HK-2 (cell line): Measurements from ENCODE around the gene ZNF584.
"Not testable (repeated sequence)": the region's sequence is repeated elsewhere in the genome, so short reads cannot be mapped to it uniquely, and the experiment has no call there.

Experiments used
- DNase-seq: peaks from one replicate; pipeline ENCODE4 v3.0.0-alpha.2; 2018; ENCODE audit not compliant: unreplicated experiment

ZNF584 gene

DNA sequence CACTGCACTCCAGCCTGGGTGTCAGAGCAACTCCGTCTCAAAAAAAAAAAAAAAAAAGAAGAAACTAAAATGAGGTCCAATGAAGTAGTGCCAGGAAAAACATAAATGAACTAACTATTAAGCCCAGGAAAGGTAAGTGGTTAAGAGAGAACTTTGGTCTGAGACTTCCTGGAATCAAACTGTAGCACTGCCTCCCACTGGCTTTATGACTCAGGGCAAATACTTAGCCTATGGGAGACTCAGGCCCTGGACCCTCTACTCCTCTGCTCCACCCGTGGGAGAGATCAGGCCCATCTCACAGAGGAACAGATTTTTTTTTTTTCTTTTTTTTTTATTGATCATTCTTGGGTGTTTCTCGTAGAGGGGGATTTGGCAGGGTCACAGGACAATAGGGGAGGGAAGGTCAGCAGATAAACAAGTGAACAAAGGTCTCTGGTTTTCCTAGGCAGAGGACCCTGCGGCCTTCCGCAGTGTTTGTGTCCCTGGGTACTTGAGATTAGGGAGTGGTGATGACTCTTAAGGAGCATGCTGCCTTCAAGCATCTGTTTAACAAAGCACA lies 4.5 kb upstream of the ZNF584 start:
- not testable (repeated sequence) for DNase-seq

GRCh38 chr19:58406818-58407657 lies 1.4 kb upstream of the ZNF584 start:
- no peak for DNase-seq

DNA sequence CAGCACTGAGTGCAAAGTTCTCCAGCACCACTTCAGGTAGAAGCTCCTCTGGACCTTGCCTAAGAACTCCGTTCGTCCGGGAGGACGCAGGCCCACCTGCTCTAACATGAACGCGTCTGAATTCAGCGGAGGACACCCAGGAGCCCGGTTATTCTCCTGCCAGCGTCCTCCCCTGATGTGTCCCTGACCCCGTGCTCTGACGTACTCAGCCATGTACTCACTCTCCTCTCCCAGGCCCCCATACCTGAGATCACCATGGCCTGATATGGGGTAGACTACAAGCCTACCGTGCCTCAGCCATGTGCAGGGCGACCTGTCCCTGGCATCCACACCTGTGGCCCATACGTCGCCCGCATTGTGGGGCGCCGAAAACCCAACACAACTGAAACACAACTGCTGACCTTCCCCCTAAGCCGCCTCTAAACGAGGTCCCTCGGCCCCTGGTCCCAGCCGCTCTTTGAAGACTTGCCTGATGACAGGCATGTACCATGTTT lies 744 bp upstream of the ZNF584 start:
- DNase-seq, result no peak

DNA sequence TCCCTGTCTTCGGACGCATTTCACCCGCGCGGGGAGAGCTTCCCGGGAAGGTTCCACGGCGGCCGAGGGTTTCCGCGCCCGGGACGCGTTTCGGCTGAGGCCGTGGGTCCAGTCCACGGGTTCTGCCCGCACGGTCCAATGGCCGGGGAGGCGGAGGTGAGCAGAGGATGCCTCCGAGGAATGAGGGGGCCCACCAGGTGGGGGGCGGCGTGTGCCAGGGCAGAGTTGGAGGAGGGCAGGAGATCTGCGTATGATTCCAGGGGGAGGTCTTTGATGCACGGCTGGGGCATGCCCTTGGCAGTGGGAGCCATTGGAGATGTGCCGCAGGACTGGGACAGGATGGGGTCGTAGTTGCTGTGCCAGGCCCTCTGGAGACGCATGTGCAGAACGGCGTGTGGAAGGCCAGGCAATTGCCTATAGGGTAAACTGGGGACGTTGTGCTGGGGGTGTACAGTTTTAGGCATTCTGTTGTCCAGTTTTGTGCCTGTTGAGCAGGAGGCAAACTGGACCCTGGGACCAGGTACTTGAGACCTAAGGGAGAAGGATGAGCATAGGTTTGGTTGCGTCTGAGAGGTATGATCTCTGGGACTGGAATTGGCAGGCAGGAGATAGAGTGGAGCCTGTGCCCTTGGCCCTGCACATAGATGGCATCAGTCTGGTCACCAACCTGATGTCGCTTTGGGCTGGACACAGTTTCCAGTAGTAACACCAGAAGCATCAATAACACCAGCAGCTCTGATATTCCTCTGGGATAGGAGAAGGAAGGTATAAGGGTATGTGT lies 751 bp downstream of the ZNF584 start:
- peak; percentile 73 for DNase-seq

DNA sequence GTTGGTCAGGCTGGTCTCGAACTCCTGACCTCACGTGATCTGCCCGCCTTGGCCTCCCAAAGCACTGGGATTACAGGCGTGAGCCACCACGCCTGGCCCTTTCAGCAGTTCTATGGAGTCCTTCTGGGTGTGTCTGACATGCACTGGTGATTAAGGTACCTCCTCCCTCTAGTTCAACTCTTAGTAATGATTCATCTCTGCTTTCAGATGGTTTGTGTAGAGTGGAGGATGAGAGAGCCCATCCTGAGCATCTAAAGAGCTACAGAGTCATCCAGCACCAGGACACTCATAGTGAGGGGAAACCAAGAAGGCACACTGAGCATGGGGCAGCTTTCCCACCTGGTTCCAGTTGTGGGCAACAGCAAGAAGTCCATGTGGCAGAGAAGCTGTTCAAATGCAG lies 8.2 kb downstream of the ZNF584 start:
- DNase-seq, result no peak

DNA sequence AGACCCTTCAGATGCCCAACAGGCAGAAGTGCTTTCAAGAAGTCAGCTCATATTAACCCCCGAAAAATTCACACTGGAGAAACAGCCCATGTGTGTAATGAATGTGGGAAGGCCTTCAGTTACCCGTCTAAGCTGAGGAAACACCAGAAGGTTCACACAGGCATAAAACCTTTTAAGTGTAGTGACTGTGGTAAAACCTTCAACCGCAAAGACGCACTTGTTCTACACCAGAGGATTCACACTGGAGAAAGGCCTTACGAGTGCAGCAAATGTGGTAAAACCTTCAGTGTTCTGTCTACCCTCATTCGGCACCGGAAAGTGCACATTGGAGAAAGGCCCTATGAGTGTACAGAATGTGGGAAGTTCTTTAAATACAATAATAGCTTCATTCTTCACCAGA lies 8.6 kb downstream of the ZNF584 start:
- no peak for DNase-seq

GRCh38 chr19:58428617-58429016 lies 20.2 kb downstream of the ZNF584 start:
- DNase-seq, result no peak

- no peak for DNase-seq
Observed at GRCh38 chr19:58429745-58430144, 21.3 kb downstream of the ZNF584 start.

GRCh38 chr19:58434217-58434616 lies 25.8 kb downstream of the ZNF584 start:
- DNase-seq, result no peak

GRCh38 chr19:58439576-58440554 lies 31.4 kb downstream of the ZNF584 start, which contains the start of gene ZNF132:
ZNF132 (minus strand) TSS chr19:58440153; CDS start chr19:58439821, 332 bp downstream.
- peak; percentile 97 for DNase-seq

- DNase-seq, result no peak
Observed at GRCh38 chr19:58440556-58440955, 32.1 kb downstream of the ZNF584 start.

GRCh38 chr19:58442986-58443385 lies 34.5 kb downstream of the ZNF584 start:
- not testable (repeated sequence) for DNase-seq

DNA sequence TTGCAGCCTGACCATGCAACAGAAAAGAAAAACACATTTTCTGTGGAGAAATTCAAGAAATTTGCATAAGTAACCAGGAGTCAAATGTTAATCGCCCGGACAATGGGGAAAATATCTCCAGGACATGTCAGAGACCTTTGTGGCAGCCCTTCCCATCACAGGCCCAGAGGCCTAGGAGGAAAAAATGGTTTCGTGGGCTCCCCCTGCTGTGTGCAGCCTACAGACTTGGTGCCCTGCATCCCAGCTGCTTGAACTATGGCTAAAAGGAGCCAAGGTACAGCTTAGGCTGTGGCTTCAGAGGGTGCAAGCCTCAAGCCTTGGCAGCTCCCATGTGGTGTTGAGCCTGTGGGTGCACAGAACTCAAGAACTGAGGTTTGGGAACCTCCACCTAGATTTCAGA lies 40.4 kb downstream of the ZNF584 start:
- not testable (repeated sequence) for DNase-seq

DNA sequence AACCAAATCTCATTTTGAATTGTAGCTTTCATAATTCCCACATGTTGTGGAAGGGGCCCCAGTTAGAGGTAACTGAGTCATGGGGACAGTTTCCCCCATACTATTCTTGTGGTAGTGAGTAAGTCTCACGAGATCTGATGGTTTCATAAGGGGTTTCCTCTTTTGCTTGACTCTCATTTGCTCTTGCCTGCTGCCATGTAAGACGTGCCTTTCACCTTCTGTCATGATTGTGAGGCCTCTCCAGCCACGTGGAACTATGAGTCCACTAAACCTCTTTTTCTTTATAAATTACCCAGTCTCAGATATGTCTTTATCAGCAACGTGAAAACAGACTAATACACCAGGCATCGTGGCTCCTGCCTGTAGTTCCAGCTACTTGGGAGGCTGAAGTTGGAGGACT lies 41.5 kb downstream of the ZNF584 start:
- not testable (repeated sequence) for DNase-seq

DNA sequence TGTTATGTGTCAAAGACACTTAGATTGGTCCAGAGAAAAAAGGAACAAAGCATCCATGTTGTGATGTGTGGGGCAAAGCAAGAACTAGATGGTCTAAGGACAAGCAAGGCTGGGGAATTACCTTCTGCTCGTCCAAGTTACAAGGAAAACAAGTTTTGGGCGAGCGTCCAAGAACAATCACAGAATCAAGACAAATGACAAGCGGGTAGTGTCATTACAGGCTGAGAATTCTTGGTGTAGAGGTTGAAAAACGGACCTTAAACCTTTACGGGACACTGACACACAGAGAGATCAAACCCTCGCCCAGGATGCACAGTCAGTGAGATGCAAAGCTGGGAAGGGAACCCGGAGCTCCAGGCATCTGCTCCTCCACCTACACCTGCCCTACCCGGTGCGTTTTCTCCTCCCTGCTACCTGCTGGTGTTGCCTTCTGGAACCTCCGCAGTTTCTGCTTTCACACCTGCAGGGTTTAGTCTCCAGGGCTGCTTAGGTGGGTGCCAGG lies 42.5 kb downstream of the ZNF584 start:
- no peak for DNase-seq

- DNase-seq, result peak; percentile 97
Observed at GRCh38 chr19:58451358-58452101, 43.1 kb downstream of the ZNF584 start, which contains the start of gene ZNF324B. ZNF324B (plus strand) TSS chr19:58451622; CDS start chr19:58453702, 2,080 bp downstream.

DNA sequence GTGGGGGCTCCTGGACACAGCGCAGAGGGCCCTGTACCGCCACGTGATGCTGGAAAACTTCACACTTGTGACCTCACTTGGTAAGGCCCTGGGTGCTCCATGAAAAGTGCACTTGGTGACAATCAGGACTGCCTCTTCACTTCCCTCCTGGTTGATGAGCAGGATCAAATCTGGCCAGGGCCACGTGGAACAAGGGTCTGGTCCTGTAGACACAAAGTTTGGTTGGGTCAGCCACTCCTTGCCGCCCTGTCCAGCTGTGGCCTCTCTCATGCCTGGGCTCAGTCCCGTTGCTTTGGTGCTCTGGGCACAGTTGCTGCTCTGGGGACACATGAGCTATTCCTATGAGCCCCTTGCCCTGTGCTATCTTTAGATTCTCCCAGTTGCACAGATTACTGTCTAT lies 45.3 kb downstream of the ZNF584 start:
- DNase-seq, result no peak

DNA sequence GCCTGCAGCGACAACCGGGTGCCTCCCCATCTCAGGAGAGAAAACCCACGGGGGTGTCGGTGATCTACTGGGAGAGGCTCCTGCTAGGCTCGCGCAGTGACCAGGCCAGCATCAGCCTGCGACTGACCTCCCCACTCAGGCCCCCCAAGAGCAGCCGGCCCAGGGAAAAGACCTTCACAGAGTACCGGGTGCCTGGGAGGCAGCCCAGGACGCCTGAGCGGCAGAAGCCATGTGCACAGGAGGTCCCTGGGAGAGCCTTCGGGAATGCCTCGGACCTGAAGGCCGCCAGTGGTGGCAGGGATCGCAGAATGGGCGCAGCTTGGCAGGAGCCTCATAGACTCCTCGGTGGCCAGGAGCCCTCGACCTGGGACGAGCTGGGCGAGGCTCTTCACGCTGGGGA lies 46.9 kb downstream of the ZNF584 start:
- DNase-seq, result no peak

GRCh38 chr19:58456111-58456510 lies 47.7 kb downstream of the ZNF584 start:
- DNase-seq, result no peak

- no peak for DNase-seq
Observed at GRCh38 chr19:58460039-58460438, 51.6 kb downstream of the ZNF584 start.
